RWPE1 (cell line): ENCODE data around the gene NTN1.

Experiments
- CTCF ChIA-PET: fragments of 350-600 bp; sonication (Branson Sonifier 250); formaldehyde crosslinking; extraction: SDS; loops from one replicate; lab custom pipeline; 2021; lab: Yijun Ruan, JAX
- POLR2A ChIA-PET: fragments of 400-600 bp; formaldehyde crosslinking; extraction: SDS; loops from one replicate; lab custom pipeline; 2020; ENCODE audit warnings: antibody characterized with exemption; ENCODE audit not compliant: low non-redundant PET; lab: Yijun Ruan, JAX
- DNase-seq: peaks from one replicate; pipeline ENCODE4 v3.0.0; 2012; ENCODE audit warnings: low spot score
- H3K27ac ChIP-seq: fragments of 450-650 bp; 2 replicates; pipeline ENCODE4 v1.5.1; 2017
- TF ChIP-seq, protein P1 (sequence below): fragments of 450-650 bp; conservative IDR thresholded peaks from 2 replicates; pipeline ENCODE4 v1.5.1; 2017; ENCODE audit warnings: low read depth, mild to moderate bottlenecking

Gene NTN1

DNA sequence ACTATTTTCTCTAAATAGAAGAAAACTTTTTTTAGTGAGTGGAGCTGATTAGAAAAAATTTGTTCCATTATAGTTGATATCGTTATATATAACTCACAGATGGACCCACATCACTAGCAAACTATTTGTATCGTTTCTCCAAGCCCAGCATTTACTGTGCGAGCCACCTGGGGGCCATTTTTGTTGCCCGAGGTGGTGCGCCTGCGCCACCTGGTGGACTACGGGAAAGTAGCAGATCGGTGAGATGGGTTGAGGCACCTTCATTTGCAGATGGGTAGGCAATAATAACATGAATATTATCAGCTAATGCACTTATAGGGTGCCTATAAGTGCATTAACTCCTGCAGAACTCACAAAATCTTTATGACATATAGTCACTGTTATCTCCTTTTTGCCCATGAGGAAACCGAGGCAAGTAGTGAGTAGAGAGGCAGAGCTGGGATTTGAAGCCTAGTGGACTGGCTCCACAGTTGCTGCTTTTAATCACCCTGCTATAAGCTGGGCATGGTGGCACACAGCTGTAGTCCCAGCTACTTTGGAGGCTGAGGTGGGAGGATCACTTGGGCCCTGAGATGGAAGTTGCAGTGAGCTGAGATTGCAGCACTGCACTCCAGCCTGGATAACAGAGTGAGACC, 23.2 kb upstream of the NTN1 start:
- DNase-seq = peak; percentile 84
- CTCF ChIA-PET = interaction anchor here (0.5 to 2.1 kb wide), 21 partner anchors 10 to 938 kb away, joined by 3 to 9 read pairs (median 4); no protein-coding TSS in a partner anchor
- POLR2A ChIA-PET = no interaction called here
- TF ChIP-seq, protein P1, sequence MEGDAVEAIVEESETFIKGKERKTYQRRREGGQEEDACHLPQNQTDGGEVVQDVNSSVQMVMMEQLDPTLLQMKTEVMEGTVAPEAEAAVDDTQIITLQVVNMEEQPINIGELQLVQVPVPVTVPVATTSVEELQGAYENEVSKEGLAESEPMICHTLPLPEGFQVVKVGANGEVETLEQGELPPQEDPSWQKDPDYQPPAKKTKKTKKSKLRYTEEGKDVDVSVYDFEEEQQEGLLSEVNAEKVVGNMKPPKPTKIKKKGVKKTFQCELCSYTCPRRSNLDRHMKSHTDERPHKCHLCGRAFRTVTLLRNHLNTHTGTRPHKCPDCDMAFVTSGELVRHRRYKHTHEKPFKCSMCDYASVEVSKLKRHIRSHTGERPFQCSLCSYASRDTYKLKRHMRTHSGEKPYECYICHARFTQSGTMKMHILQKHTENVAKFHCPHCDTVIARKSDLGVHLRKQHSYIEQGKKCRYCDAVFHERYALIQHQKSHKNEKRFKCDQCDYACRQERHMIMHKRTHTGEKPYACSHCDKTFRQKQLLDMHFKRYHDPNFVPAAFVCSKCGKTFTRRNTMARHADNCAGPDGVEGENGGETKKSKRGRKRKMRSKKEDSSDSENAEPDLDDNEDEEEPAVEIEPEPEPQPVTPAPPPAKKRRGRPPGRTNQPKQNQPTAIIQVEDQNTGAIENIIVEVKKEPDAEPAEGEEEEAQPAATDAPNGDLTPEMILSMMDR = peak; percentile 88
- no peak overlapping the region for H3K27ac ChIP-seq

DNA sequence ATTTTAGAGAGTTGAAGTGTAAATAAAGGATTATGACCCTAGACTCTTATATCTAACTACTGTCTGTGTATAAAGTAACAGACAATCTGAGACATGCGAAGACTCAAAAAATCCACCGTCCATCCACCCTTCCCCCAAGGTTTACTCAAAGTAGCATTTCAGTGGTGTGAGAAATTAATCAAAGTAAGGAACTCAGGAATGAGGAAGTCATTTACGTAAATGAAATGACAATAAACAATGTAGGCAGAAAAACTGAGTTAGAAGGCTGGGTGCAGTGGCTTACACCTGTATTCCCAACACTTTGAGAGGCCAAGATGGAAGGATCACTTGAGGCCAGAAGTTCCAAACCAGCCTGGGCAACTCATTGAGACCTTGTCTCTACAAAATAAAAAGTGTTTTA, 19.8 kb upstream of the NTN1 start:
- CTCF ChIA-PET = no interaction called here
- no peak overlapping the region for H3K27ac ChIP-seq
- POLR2A ChIA-PET = no interaction called here
- TF ChIP-seq, protein P1 = no peak
- DNase-seq = no peak

DNA sequence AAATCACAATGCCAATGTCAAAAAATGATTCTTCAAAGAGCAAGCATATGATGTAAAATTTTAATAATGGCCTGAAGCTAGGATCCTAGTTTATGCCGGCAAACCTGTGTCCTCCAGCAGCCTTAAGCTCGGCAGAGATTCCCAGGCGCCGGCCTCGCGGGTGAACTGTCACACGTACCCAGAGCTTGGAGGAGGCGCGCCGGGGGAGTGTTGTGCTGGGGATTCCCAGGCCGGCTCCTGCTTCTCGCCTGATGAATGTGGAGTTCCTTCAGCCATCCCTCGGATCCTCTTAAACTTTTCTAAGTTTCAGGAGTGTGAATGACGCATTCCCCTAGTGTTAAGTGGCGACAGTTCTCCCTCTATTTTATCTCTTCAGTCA, 19.1 kb upstream of the NTN1 start:
- DNase-seq = no peak
- H3K27ac ChIP-seq = no peak overlapping the region
- TF ChIP-seq, protein P1 = no peak
- ChIA-PET CTCF (no interaction called here), POLR2A (no interaction called here)

DNA sequence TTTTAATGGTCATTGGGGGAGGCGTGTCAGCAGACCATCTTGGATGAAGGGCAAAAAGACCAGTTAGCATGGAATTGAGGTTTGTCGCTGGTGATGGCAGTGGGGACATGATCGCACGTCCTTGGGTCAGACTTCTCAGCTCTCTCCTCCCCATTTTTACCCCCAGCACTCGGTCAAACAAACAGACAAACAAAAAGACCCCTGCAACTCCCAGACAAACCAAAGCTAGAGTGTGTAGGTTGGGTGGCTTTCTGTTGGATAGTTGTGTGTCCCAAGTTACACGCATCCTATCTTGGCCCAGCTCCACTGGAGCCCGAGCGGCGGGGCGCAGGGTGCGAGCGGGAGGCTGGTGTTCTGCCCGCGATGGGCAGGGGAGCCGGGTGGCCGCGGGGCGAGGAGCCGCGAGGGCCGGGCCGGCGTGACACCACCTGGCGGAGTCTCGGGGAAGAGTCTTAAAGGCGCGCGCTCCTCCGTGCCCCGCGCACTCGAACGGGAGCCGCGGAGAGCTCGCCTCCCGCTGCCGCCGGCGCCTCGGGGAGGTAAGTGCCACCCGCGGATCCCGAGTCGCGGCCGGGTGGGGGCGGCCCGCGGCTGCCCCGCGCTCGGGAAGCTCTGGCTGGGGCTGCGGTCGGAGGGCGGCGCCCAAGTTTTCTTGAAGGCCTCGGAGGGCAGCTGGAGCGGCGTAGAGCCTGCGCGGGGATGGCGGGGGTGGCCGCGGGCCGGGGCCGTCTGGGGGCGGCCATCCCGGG, 18.5 kb upstream of the NTN1 start:
- no peak overlapping the region for H3K27ac ChIP-seq
- no peak for DNase-seq
- CTCF ChIA-PET = interaction anchor here (0.7 kb wide), 2 partner anchors 9 to 603 kb away, joined by 3 to 4 read pairs; no protein-coding TSS in a partner anchor
- POLR2A ChIA-PET = no interaction called here
- TF ChIP-seq, protein P1 = no peak

DNA sequence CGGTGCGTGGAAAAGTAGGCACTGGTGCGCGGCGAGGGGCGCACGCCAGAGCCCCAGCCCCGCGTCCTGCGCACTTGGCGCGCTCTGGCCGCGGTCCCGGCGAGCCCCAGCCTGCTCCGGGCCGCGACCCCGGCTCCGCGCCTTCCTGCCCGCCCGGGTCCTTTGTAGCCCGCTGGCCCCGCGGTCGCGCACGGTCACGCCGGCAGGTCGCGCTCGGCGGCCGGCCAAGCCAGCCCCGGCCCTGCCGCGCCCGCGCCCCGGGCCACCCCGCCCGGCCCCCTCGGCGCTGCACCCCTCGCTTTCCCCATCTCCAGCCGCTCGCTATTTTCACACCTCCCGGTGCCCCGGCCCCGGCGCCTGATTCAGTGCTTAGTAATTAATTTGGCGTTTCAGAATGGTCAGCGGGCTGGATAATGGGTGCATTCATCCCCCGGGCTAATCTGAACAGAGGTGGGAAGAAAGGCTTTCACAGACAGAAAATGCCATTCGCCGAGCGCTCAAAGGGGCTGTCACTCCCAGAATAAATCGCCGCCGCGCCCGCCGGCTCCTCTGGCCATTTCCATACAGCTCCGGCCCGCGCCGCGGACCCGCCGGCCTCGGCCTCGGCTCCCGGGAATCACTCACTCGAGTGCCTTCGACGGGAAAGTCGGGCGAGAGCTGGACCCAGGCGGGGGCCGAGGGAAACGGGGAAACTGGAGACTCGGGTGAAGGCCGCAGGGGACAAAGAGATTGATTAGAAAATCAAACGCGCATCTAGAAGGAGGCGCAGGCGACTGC, 17.8 kb upstream of the NTN1 start:
- TF ChIP-seq, protein P1 = no peak
- POLR2A ChIA-PET = no interaction called here
- DNase-seq = no peak
- CTCF ChIA-PET = interaction anchor here (0.7 kb wide), 2 partner anchors 8 to 604 kb away, joined by 3 to 4 read pairs; no protein-coding TSS in a partner anchor
- H3K27ac ChIP-seq = no peak overlapping the region
